Naive B cell (primary cell): ENCODE measurements around the gene ATP2C1. TPM values are rescaled to one million over a fixed set of nuclear protein-coding genes. Genes with fewer than 3 reads are reported as not detected.
"Not testable (repeated sequence)": the region's sequence is repeated elsewhere in the genome, so short reads cannot be mapped to it uniquely, and the experiment has no call there.

Source experiments
- ATAC-seq, 2 donors: fragments of 150-1000 bp; cut with Tn5 transposase; 2 replicates each; pipeline ENCODE4 v1.10.0; 2021; ENCODE audit warnings: low read depth in 2 of 2, mild to moderate bottlenecking in 2 of 2, moderate library complexity in 2 of 2
- DNase-seq: peaks from one replicate; pipeline ENCODE4 v3.0.0; 2022
- H3K27ac Mint-ChIP-seq, 6 donors: one replicate each; pipeline ENCODE4 v1.8.0; 2020 to 2022; ENCODE audit warnings: mild to moderate bottlenecking in 6 of 6, mixed read lengths in 6 of 6, moderate library complexity in 5 of 6, inconsistent platforms in 2 of 6
- H3K27me3 Mint-ChIP-seq, 3 donors: one replicate each; pipeline ENCODE4 v1.8.0; 2021 to 2022; ENCODE audit warnings: mixed read lengths in 3 of 3, mild to moderate bottlenecking in 1 of 3
- H3K36me3 Mint-ChIP-seq, 2 donors: one replicate each; pipeline ENCODE4 v1.8.0; 2020 to 2022; ENCODE audit warnings: mixed read lengths in 2 of 2, inconsistent platforms in 1 of 2, mild to moderate bottlenecking in 1 of 2
- H3K4me1 Mint-ChIP-seq, 3 donors: one replicate each; pipeline ENCODE4 v1.8.0; 2020 to 2022; ENCODE audit warnings: mixed read lengths in 3 of 3, inconsistent platforms in 1 of 3, mild to moderate bottlenecking in 1 of 3, moderate library complexity in 1 of 3
- H3K4me3 Mint-ChIP-seq, 8 donors: one replicate each; pipeline ENCODE4 v1.8.0; 2020 to 2022; ENCODE audit warnings: mild to moderate bottlenecking in 8 of 8, mixed read lengths in 8 of 8, moderate library complexity in 8 of 8, inconsistent platforms in 2 of 8
- H3K9me3 Mint-ChIP-seq, 7 donors: one replicate each; pipeline ENCODE4 v1.8.0; 2020 to 2022; ENCODE audit warnings: mixed read lengths in 7 of 7, mild to moderate bottlenecking in 5 of 7, inconsistent platforms in 2 of 7, moderate library complexity in 1 of 7
- polyA plus RNA-seq, 6 donors: library from polyadenylated mRNA; unstranded; fragments of 300-500 nt; fragmentation: Illumina TruSeq; gene quantifications; one replicate each; pipeline ENCODE4 v1.2.3, GENCODE V29; 2021; ENCODE audit warnings: low read depth in 6 of 6

The ATP2C1 gene
- polyA plus RNA-seq, 6 donors from 2014 or later = 8.6 to 17.5 (median 12.7) TPM

GRCh38 chr3:131026321-131027151 is 132.7 kb downstream of the ATP2C1 start, which contains the start of the genes ASTE1 and NEK11:
ASTE1 (minus strand) TSS chr3:131026825; CDS start chr3:131025306, 1,519 bp downstream.
NEK11 (plus strand) TSS chr3:131026877; CDS start chr3:131029709, 2,832 bp downstream.
- DNase-seq (peak; percentile 94), ATAC-seq (peak; percentile 96 to 97)
- H3K4me3 Mint-ChIP-seq = peak within 1 kb of the TSS; percentile 84 to 98 (median 94)
- no peaks in the 10 kb centered on the region for H3K27me3 Mint-ChIP-seq
- H3K36me3 Mint-ChIP-seq = peaks cover 11 to 16% of the 10 kb centered on the region in 2 donors
- peak within 1 kb of the TSS; percentile 97 to 99 (median 97) for H3K27ac Mint-ChIP-seq
- H3K4me1 Mint-ChIP-seq = peaks cover 39 to 46% (median 39%) of the 10 kb centered on the region in 3 donors
- H3K9me3 Mint-ChIP-seq = peaks cover 0 to 2% (median 0%) of the 10 kb centered on the region in 7 donors

GRCh38 chr3:131028844-131029243 is 135.0 kb downstream of the ATP2C1 start:
- Mint-ChIP-seq H3K4me1 (peaks cover 30 to 34% (median 31%) of the 10 kb centered on the region in 3 donors), H3K4me3 (peak overlapping the region in 3 of 8 donors; percentile 24 to 41 (median 37)), H3K27me3 (no peaks in the 10 kb centered on the region)

GRCh38 chr3:131031660-131032059 is 137.8 kb downstream of the ATP2C1 start:
- H3K27ac Mint-ChIP-seq = no peak overlapping the region
- no peak overlapping the region for H3K4me3 Mint-ChIP-seq
- no peak for ATAC-seq
- H3K9me3 Mint-ChIP-seq = no peaks in the 10 kb centered on the region
- peaks cover 8 to 9% (median 9%) of the 10 kb centered on the region in 3 donors for H3K4me1 Mint-ChIP-seq
- DNase-seq = no peak
- no peaks in the 10 kb centered on the region for H3K36me3 Mint-ChIP-seq
- no peaks in the 10 kb centered on the region for H3K27me3 Mint-ChIP-seq

More at GRCh38 chr3:131028844-131029243, 135.0 kb downstream of the ATP2C1 start:
- Mint-ChIP-seq H3K9me3 (peaks cover 0 to 2% (median 0%) of the 10 kb centered on the region in 7 donors), H3K36me3 (peaks cover 11 to 12% of the 10 kb centered on the region in 2 donors), H3K27ac (peak overlapping the region in 4 of 6 donors; percentile 4 to 97 (median 82))
- DNase-seq (no peak), ATAC-seq (no peak)

- Mint-ChIP-seq H3K9me3 (no peaks in the 10 kb centered on the region), H3K4me3 (peak overlapping the region in 1 of 8 donors; percentile 52), H3K4me1 (no peaks in the 10 kb centered on the region), H3K27me3 (no peaks in the 10 kb centered on the region), H3K36me3 (no peaks in the 10 kb centered on the region), H3K27ac (no peak overlapping the region)
- DNase-seq (peak; percentile 19), ATAC-seq (peak; percentile 43 to 55)
These were observed 139.7 kb downstream of the ATP2C1 start for GRCh38 chr3:131033480-131034080.

- Mint-ChIP-seq H3K27me3 (no peaks in the 10 kb centered on the region), H3K4me1 (no peaks in the 10 kb centered on the region), H3K27ac (peak overlapping the region in 1 of 6 donors; percentile 35), H3K9me3 (no peaks in the 10 kb centered on the region), H3K4me3 (no peak overlapping the region), H3K36me3 (no peaks in the 10 kb centered on the region)
- no peak for ATAC-seq
- DNase-seq = no peak
These were observed 142.4 kb downstream of the ATP2C1 start for GRCh38 chr3:131036200-131036816.

- H3K4me1 Mint-ChIP-seq = no peaks in the 10 kb centered on the region
- no peaks in the 10 kb centered on the region for H3K36me3 Mint-ChIP-seq
- DNase-seq (no peak), ATAC-seq (no peak)
- H3K27ac Mint-ChIP-seq = no peak overlapping the region
- no peak overlapping the region for H3K4me3 Mint-ChIP-seq
- no peaks in the 10 kb centered on the region for H3K27me3 Mint-ChIP-seq
- H3K9me3 Mint-ChIP-seq = no peaks in the 10 kb centered on the region
These were observed 143.1 kb downstream of the ATP2C1 start for GRCh38 chr3:131036986-131037385.

GRCh38 chr3:131038326-131038725 is 144.4 kb downstream of the ATP2C1 start:
- Mint-ChIP-seq H3K27ac (no peak overlapping the region), H3K4me1 (no peaks in the 10 kb centered on the region), H3K36me3 (peaks cover 0 to 4% of the 10 kb centered on the region in 2 donors), H3K9me3 (no peaks in the 10 kb centered on the region), H3K27me3 (peaks cover 0 to 4% (median 3%) of the 10 kb centered on the region in 3 donors), H3K4me3 (no peak overlapping the region)
- DNase-seq (no peak), ATAC-seq (no peak)

- H3K4me1 Mint-ChIP-seq, H3K9me3 Mint-ChIP-seq, H3K27ac Mint-ChIP-seq, H3K4me3 Mint-ChIP-seq, DNase-seq, ATAC-seq: not testable (repeated sequence)
- peaks cover 15 to 24% (median 20%) of the 10 kb centered on the region in 3 donors for H3K27me3 Mint-ChIP-seq
- H3K36me3 Mint-ChIP-seq = peaks cover 0 to 17% of the 10 kb centered on the region in 2 donors
These were observed 148.5 kb downstream of the ATP2C1 start for GRCh38 chr3:131042271-131042985.

GRCh38 chr3:131047582-131047981 is 153.7 kb downstream of the ATP2C1 start:
- peaks cover 19 to 29% (median 20%) of the 10 kb centered on the region in 3 donors for H3K27me3 Mint-ChIP-seq
- H3K27ac Mint-ChIP-seq = no peak overlapping the region
- H3K9me3 Mint-ChIP-seq = peaks cover 0 to 7% (median 3%) of the 10 kb centered on the region in 7 donors
- ATAC-seq = no peak
- H3K36me3 Mint-ChIP-seq = peaks cover 0 to 21% of the 10 kb centered on the region in 2 donors
- no peak overlapping the region for H3K4me3 Mint-ChIP-seq
- DNase-seq = no peak
- H3K4me1 Mint-ChIP-seq = peaks cover 0 to 5% (median 0%) of the 10 kb centered on the region in 3 donors

GRCh38 chr3:131048030-131048429 is 154.1 kb downstream of the ATP2C1 start:
- H3K4me3 Mint-ChIP-seq = no peak overlapping the region
- H3K4me1 Mint-ChIP-seq = peaks cover 0 to 5% (median 0%) of the 10 kb centered on the region in 3 donors
- peaks cover 19 to 28% (median 20%) of the 10 kb centered on the region in 3 donors for H3K27me3 Mint-ChIP-seq

GRCh38 chr3:131050001-131050400 is 156.1 kb downstream of the ATP2C1 start:
- no peak for DNase-seq
- no peak overlapping the region for H3K27ac Mint-ChIP-seq
- peaks cover 0 to 2% (median 0%) of the 10 kb centered on the region in 7 donors for H3K9me3 Mint-ChIP-seq
- no peak overlapping the region for H3K4me3 Mint-ChIP-seq
- peaks cover under 1 to 13% (median 12%) of the 10 kb centered on the region in 3 donors for H3K27me3 Mint-ChIP-seq
- H3K36me3 Mint-ChIP-seq = peaks cover 0 to 6% of the 10 kb centered on the region in 2 donors
- peaks cover 0 to 5% (median 0%) of the 10 kb centered on the region in 3 donors for H3K4me1 Mint-ChIP-seq
- ATAC-seq = no peak

More at GRCh38 chr3:131048030-131048429, 154.1 kb downstream of the ATP2C1 start:
- peaks cover 0 to 20% of the 10 kb centered on the region in 2 donors for H3K36me3 Mint-ChIP-seq
- ATAC-seq = no peak
- H3K27ac Mint-ChIP-seq = no peak overlapping the region
- no peak for DNase-seq
- H3K9me3 Mint-ChIP-seq = peaks cover 0 to 7% (median 3%) of the 10 kb centered on the region in 7 donors

- no peaks in the 10 kb centered on the region for H3K4me1 Mint-ChIP-seq
- no peak overlapping the region for H3K4me3 Mint-ChIP-seq
- H3K36me3 Mint-ChIP-seq = no peaks in the 10 kb centered on the region
- DNase-seq (no peak), ATAC-seq (no peak)
- H3K27me3 Mint-ChIP-seq = peaks cover 0 to 3% (median 0%) of the 10 kb centered on the region in 3 donors
- H3K9me3 Mint-ChIP-seq = peaks cover 0 to 2% (median 0%) of the 10 kb centered on the region in 7 donors
- peak overlapping the region in 1 of 6 donors; percentile 52 for H3K27ac Mint-ChIP-seq
These were observed 159.4 kb downstream of the ATP2C1 start for GRCh38 chr3:131053043-131053859.
